ENCODE measurements around the gene KRTAP5-3. TPM values are rescaled to one million over a fixed set of nuclear protein-coding genes. Genes with fewer than 3 reads are reported as not detected.

Gene KRTAP5-3
- total and polyA plus RNA-seq, 9 of the 15 experiments (the other 6 are each of a cell fraction or from before 2014, with no cell fraction given), result not detected

DNA sequence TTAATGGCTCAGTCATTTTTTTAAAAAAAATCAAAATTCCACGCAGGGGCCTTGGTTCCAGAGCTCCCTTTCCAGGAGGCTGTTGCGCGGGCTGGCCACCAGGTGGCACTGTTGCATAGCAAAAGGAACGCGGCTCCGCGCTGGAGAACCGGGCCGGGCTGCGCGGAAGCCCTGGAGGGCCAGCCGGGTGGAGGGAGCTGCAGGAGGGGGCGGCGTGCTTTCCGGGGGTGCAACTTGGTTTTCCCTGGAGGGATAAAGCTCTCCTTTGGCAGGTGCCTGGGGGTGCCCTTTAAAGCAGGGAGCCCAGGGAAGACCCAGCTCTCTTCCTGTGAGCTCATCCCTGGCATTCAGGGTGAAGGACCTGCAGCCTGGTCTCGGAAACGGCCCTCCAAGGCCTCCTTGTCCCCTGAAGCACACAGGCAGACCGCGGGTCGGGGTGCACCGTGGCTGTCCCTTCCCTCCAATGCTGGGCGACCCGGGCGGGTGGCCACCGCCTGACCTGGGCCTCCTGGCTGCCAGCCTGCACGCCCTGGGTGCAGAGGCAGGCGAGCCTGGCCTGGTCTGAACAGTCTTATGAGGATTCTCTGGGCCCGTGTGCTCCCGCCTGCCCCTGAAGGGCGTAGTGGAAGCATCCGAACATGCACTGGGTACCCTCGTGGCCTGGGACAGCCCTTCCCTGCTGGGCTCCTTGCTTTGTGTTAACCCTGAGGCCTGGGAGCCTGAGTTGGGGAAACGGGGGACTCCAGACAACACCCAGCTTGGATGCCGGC is 44.7 kb upstream of the KRTAP5-3 start (continued):
- TF ChIP-seq, protein P1, sequence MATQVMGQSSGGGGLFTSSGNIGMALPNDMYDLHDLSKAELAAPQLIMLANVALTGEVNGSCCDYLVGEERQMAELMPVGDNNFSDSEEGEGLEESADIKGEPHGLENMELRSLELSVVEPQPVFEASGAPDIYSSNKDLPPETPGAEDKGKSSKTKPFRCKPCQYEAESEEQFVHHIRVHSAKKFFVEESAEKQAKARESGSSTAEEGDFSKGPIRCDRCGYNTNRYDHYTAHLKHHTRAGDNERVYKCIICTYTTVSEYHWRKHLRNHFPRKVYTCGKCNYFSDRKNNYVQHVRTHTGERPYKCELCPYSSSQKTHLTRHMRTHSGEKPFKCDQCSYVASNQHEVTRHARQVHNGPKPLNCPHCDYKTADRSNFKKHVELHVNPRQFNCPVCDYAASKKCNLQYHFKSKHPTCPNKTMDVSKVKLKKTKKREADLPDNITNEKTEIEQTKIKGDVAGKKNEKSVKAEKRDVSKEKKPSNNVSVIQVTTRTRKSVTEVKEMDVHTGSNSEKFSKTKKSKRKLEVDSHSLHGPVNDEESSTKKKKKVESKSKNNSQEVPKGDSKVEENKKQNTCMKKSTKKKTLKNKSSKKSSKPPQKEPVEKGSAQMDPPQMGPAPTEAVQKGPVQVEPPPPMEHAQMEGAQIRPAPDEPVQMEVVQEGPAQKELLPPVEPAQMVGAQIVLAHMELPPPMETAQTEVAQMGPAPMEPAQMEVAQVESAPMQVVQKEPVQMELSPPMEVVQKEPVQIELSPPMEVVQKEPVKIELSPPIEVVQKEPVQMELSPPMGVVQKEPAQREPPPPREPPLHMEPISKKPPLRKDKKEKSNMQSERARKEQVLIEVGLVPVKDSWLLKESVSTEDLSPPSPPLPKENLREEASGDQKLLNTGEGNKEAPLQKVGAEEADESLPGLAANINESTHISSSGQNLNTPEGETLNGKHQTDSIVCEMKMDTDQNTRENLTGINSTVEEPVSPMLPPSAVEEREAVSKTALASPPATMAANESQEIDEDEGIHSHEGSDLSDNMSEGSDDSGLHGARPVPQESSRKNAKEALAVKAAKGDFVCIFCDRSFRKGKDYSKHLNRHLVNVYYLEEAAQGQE (IDR thresholded peaks at IDR 0.05; ENCODE audit: borderline replicate concordance), result peak; percentile 66; the same call in 1 of the 2 replicates
- TF ChIP-seq, protein P1 (CRISPR knock-in tag; IDR thresholded peaks at IDR 0.05; ENCODE audit: low read depth), result no peak
- TF ChIP-seq TBP (optimal IDR thresholded peaks at IDR 0.05; ENCODE audit: low read depth, low read length) (peak; percentile 32), NONO (IDR thresholded peaks at IDR 0.05; ENCODE audit: low read depth in 2 of 2, low read length in 1 of 2) (no peak), STAG1 (CRISPR knock-in tag; IDR thresholded peaks at IDR 0.05; ENCODE audit: borderline replicate concordance) (peak; percentile 73; the same call in 1 of the 2 replicates), ZNF23 (CRISPR knock-in tag; IDR thresholded peaks at IDR 0.05) (no peak), ARID2 (IDR thresholded peaks at IDR 0.05) (peak; percentile 68; the same call in 1 of the 2 replicates), MAZ (CRISPR knock-in tag; conservative IDR thresholded peaks at IDR 0.05 in 1 of 2, IDR thresholded peaks at IDR 0.05 in 1 of 2) (0 out of 4 replicates have a peak, but pooled peaks of 1 of the 2 experiments have one; percentile 24), MYC (IDR thresholded peaks at IDR 0.05; ENCODE audit: low read depth, low read length) (0 out of 2 replicates have a peak, but pooled peaks have one; percentile 25), MYC (CRISPR knock-in tag; IDR thresholded peaks at IDR 0.05; ENCODE audit: borderline replicate concordance, low read depth) (no peak)
- TF ChIP-seq, protein P2, sequence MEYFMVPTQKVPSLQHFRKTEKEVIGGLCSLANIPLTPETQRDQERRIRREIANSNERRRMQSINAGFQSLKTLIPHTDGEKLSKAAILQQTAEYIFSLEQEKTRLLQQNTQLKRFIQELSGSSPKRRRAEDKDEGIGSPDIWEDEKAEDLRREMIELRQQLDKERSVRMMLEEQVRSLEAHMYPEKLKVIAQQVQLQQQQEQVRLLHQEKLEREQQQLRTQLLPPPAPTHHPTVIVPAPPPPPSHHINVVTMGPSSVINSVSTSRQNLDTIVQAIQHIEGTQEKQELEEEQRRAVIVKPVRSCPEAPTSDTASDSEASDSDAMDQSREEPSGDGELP (CRISPR knock-in tag; IDR thresholded peaks at IDR 0.05; ENCODE audit: borderline replicate concordance), result peak; percentile 33; the same call in 1 of the 2 replicates
- TF ChIP-seq, protein P3, sequence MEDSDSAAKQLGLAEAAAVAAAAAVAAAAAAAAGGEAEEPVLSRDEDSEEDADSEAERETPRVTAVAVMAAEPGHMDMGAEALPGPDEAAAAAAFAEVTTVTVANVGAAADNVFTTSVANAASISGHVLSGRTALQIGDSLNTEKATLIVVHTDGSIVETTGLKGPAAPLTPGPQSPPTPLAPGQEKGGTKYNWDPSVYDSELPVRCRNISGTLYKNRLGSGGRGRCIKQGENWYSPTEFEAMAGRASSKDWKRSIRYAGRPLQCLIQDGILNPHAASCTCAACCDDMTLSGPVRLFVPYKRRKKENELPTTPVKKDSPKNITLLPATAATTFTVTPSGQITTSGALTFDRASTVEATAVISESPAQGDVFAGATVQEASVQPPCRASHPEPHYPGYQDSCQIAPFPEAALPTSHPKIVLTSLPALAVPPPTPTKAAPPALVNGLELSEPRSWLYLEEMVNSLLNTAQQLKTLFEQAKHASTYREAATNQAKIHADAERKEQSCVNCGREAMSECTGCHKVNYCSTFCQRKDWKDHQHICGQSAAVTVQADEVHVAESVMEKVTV (CRISPR knock-in tag; IDR thresholded peaks at IDR 0.05), result peak; percentile 73

Measured in K562 (cell line).